K562 (cell line): ENCODE data around the gene APBA2. TPM values are rescaled to one million over a fixed set of nuclear protein-coding genes. Genes with fewer than 3 reads are reported as not detected.

ENCODE experiments used
- ATAC-seq: fragments of 200-7000 bp; cut with Tn5 transposase; 3 replicates; pipeline ENCODE4 v1.9.1; 2020; ENCODE audit warnings: moderate library complexity
- BruUV-seq: library from RNA; stranded (reverse); fragments of 400-500 nt; replicated peaks from 2 replicates; lab custom pipeline; 2021; lab: Mats Ljungman, UMichigan
- CTCF ChIA-PET: fragments of 300-600 bp; formaldehyde crosslinking; extraction: SDS; loops from one replicate; lab custom pipeline; 2021; ENCODE audit warnings: low intra/inter-chr PET ratio; lab: Yijun Ruan, JAX
- POLR2A ChIA-PET: fragments of 300-600, 350-650 bp; sonication (Branson Sonifier 250); formaldehyde crosslinking; extraction: SDS; loops from one replicate; lab custom pipeline; 2021; ENCODE audit warnings: antibody characterized with exemption, inconsistent platforms; lab: Yijun Ruan, JAX
- DNase-seq, 4 experiments: peaks; one replicate each; pipeline versions ENCODE4 v3.0.0 to v3.0.0-alpha.2; 2011 to 2018; ENCODE audit warnings: low spot score in 3 of 4, mixed read lengths in 3 of 4; ENCODE audit errors: extremely low read depth in 1 of 4
- FAIRE-seq: peaks from 2 replicates; lab custom pipeline; 2011; peaks lifted over from hg19 to GRCh38; lab: Jason Lieb, UNC
- H2AFZ ChIP-seq: 2 replicates; pipeline ENCODE4 v1.6.0; 2011; ENCODE audit warnings: low read depth, low read length, control low read depth, inconsistent platforms
- H3K27ac ChIP-seq: fragments of 200-600 bp; 3 replicates; pipeline ENCODE4 v1.8.0; 2011; ENCODE audit warnings: low read depth, mild to moderate bottlenecking, control low read depth, inconsistent platforms, low read length, moderate library complexity, mixed read lengths; ENCODE audit errors: extremely low read depth
- H3K27me3 ChIP-seq, 2 experiments: fragments of 300-600 bp in 1 of 2; 2 replicates in 1 of 2; 3 replicates in 1 of 2; pipeline versions ENCODE4 v1.6.0 to v1.8.0; 2011; ENCODE audit warnings: inconsistent platforms in 2 of 2, low read length in 2 of 2, mild to moderate bottlenecking in 1 of 2, mixed read lengths in 1 of 2, moderate library complexity in 1 of 2; ENCODE audit not compliant: control insufficient read depth in 2 of 2, insufficient read depth in 2 of 2
- H3K36me3 ChIP-seq: fragments of 300-600 bp; 3 replicates; pipeline ENCODE4 v1.8.0; 2011; ENCODE audit warnings: mild to moderate bottlenecking, low read length, inconsistent platforms; ENCODE audit not compliant: control insufficient read depth, insufficient read depth
- H3K4me1 ChIP-seq, 2 experiments: fragments of 200-600 bp in 1 of 2; replicated peaks in 1 of 2; 2 replicates in 1 of 2; 3 replicates in 1 of 2; pipeline versions ENCODE4 v1.5.1 to v1.8.0; 2011; ENCODE audit warnings: inconsistent platforms in 2 of 2, low read length in 2 of 2, mild to moderate bottlenecking in 1 of 2, mixed read lengths in 1 of 2, moderate library complexity in 1 of 2; ENCODE audit not compliant: control insufficient read depth in 2 of 2, insufficient read depth in 2 of 2
- H3K4me2 ChIP-seq: 2 replicates; pipeline ENCODE4 v1.6.1; 2011; ENCODE audit warnings: low read length, control low read depth, inconsistent platforms, mixed read lengths; ENCODE audit not compliant: insufficient read depth
- H3K4me3 ChIP-seq: fragments of 200-600 bp; sonication (generic), shearing (Covaris generic); 2 replicates; pipeline ENCODE4 v1.5.1; 2016; ENCODE audit warnings: control low read depth, inconsistent platforms
- H3K79me2 ChIP-seq: fragments of 200-600 bp; 3 replicates; pipeline ENCODE4 v1.8.0; 2011; ENCODE audit warnings: low read length, inconsistent platforms; ENCODE audit not compliant: control insufficient read depth, insufficient read depth
- H3K9ac ChIP-seq, 2 experiments: 2 replicates each; pipeline versions ENCODE4 v1.6.0 to v1.6.1; 2011; ENCODE audit warnings: low read depth in 2 of 2, low read length in 2 of 2, control low read depth in 1 of 2, inconsistent platforms in 1 of 2, mild to moderate bottlenecking in 1 of 2, mixed read lengths in 1 of 2; ENCODE audit not compliant: insufficient read depth in 1 of 2
- H3K9me1 ChIP-seq: one replicate; pipeline ENCODE4 v1.6.0; 2011; ENCODE audit warnings: inconsistent platforms, mild to moderate bottlenecking, low read length, moderate library complexity; ENCODE audit not compliant: control insufficient read depth, insufficient read depth
- H3K9me3 ChIP-seq: replicated peaks from 2 replicates; pipeline ENCODE4 v1.5.1; 2011; ENCODE audit warnings: low read depth, low read length, inconsistent platforms; ENCODE audit not compliant: control insufficient read depth, insufficient read depth
- H4K20me1 ChIP-seq: replicated peaks from 2 replicates; pipeline ENCODE4 v1.6.1; 2011; ENCODE audit warnings: low read length, inconsistent platforms, mixed read lengths; ENCODE audit not compliant: control insufficient read depth, insufficient read depth
- KDM5B ChIP-seq: fragments of 200-600 bp; sonication (generic); IDR thresholded peaks from 2 replicates; pipeline ENCODE4 v1.6.1; 2012; ENCODE audit warnings: low read depth, mild to moderate bottlenecking, moderate library complexity, low read length, control low read depth, inconsistent platforms; ENCODE audit not compliant: insufficient replicate concordance
- MAZ ChIP-seq, 2 experiments: fragments of 450-650 bp in 1 of 2; sonication (generic) in 1 of 2; formaldehyde crosslinking; IDR thresholded peaks in 1 of 2; conservative IDR thresholded peaks in 1 of 2; 2 replicates each; pipeline versions ENCODE4 v1.4.0 to v1.5.0; 2020; ENCODE audit warnings: mild to moderate bottlenecking in 1 of 2, missing genetic modification reagents in 1 of 2
- UBTF ChIP-seq, 2 experiments: IDR thresholded peaks; 2 replicates each; pipeline ENCODE4 v1.6.1; 2012; ENCODE audit warnings: improper control_type of control experiment in 2 of 2, low read depth in 2 of 2, low read length in 2 of 2, borderline replicate concordance in 1 of 2
- WGBS: fragments of 100-300 bp; shearing (Covaris generic); methylation state at CpG from one replicate; pipeline ENCODE4 v1.1.6; 2016; ENCODE audit warnings: low coverage, mixed read lengths; ENCODE audit not compliant: insufficient coverage; ENCODE audit errors: missing lambda C conversion rate; 5-methylcytosine and 5-hydroxymethylcytosine counted together
- in situ Hi-C: fragments of 300-500 bp; cut with MboI; formaldehyde crosslinking; loops from 4 replicates; pipeline ENCODE4 v1.15.0; 2018; ENCODE audit warnings: inconsistent platforms, mixed read lengths
- intact Hi-C: fragments of 100-400 bp; cut with micrococcal nuclease; formaldehyde crosslinking; loops from 2 replicates; pipeline ENCODE4 v1.14.2; 2022
- polyA plus RNA-seq, 8 experiments: library from polyadenylated mRNA; depleted of rRNA in 4 of 8; stranded (reverse) in 5 of 8; unstranded in 3 of 8; fragments of >200 nt; fragmentation: Nextera tagmentation in 2 of 8; fragmentation: Illumina TruSeq in 1 of 8; extraction: Ambion mirVana in 2 of 8; extraction: Trizol in 1 of 8; gene quantifications; 2 replicates each; pipeline versions ENCODE4 v1.2.1 to v1.2.3, GENCODE V29; 2011 to 2014; ENCODE audit warnings: inconsistent platforms in 1 of 8, missing spikeins in 1 of 8
- total RNA-seq, 7 experiments: library from RNA; depleted of rRNA in 6 of 7; stranded (reverse); fragments of >200 nt in 6 of 7; fragmentation: Illumina TruSeq in 2 of 7; extraction: Trizol in 2 of 7; gene quantifications; 2 replicates each; pipeline versions ENCODE4 v1.2.1 to v1.2.3, GENCODE V29; 2011 to 2021; ENCODE audit warnings: low replicate concordance in 1 of 7

APBA2 gene
- total and polyA plus RNA-seq, 9 of the 15 experiments (the other 6 are each of a cell fraction or from before 2014, with no cell fraction given): 0.24 to 40.9 (median 25.2) TPM

- Histone ChIP-seq H3K9me1 (no peaks in the 10 kb centered on the region), H3K36me3 (no peaks in the 10 kb centered on the region), H4K20me1 (peaks cover 15% of the 10 kb centered on the region), H3K79me2 (no peaks in the 10 kb centered on the region), H2AFZ (no peak overlapping the region), H3K27me3 (peaks cover 7 to 37% of the 10 kb centered on the region in 2 experiments; a peak in 4 of 5 replicates), H3K27ac (no peak overlapping the region), H3K4me2 (no peak overlapping the region), H3K4me3 (no peak overlapping the region), H3K9ac (no peak overlapping the region), H3K9me3 (no peaks in the 10 kb centered on the region), H3K4me1 (peaks cover 7 to 43% of the 10 kb centered on the region in 2 experiments; a peak in 4 of 5 replicates)
- FAIRE-seq: no peak
- in situ Hi-C loops (no loop called here), intact Hi-C loops (no loop called here)
- BruUV-seq: no TSS peak
- ChIA-PET POLR2A (no interaction called here), CTCF (no interaction called here)
- 17% methylated on average over 8 of the region's 11 CpGs for WGBS
- TF ChIP-seq MAZ (CRISPR knock-in tag; conservative IDR thresholded peaks at IDR 0.05 in 1 of 2, IDR thresholded peaks at IDR 0.05 in 1 of 2): no peak
- no peak for TF ChIP-seq KDM5B
- TF ChIP-seq UBTF (IDR thresholded peaks at IDR 0.05; ENCODE audit: borderline replicate concordance in 1 of 2, low read depth in 2 of 2, low read length in 2 of 2): no peak
- ATAC-seq: no peak
- no peak for DNase-seq
Observed at GRCh38 chr15:29126208-29126536, 240.4 kb downstream of the APBA2 start.
